GM18858 (cell line): ENCODE data around the gene TBC1D8.

Experiments used
- ATAC-seq: cut with Tn5 transposase; IDR thresholded peaks from one replicate; pipeline ENCODE4 v1.9.1; 2021; ENCODE audit not compliant: unreplicated experiment

The TBC1D8 gene

DNA sequence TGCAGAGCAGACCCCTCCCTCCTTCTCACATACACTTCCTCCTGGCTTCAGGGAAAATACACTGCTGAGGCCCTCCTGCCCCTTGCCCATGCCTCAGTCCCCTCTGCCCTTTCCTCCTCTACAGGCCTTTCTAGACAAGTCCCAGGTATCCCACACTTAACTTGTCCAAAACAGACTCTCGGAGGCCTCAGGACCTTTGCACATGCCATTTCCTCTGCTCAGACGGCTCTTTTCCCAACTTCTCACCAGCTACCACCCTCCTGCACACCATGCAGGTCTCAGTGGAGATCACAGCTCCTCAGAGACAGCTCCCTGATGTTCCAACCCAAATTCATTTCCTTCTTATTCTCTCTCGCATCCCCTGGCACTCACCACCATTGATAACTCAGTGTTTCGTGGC is 11.7 kb downstream of the TBC1D8 start:
- no peak for ATAC-seq

DNA sequence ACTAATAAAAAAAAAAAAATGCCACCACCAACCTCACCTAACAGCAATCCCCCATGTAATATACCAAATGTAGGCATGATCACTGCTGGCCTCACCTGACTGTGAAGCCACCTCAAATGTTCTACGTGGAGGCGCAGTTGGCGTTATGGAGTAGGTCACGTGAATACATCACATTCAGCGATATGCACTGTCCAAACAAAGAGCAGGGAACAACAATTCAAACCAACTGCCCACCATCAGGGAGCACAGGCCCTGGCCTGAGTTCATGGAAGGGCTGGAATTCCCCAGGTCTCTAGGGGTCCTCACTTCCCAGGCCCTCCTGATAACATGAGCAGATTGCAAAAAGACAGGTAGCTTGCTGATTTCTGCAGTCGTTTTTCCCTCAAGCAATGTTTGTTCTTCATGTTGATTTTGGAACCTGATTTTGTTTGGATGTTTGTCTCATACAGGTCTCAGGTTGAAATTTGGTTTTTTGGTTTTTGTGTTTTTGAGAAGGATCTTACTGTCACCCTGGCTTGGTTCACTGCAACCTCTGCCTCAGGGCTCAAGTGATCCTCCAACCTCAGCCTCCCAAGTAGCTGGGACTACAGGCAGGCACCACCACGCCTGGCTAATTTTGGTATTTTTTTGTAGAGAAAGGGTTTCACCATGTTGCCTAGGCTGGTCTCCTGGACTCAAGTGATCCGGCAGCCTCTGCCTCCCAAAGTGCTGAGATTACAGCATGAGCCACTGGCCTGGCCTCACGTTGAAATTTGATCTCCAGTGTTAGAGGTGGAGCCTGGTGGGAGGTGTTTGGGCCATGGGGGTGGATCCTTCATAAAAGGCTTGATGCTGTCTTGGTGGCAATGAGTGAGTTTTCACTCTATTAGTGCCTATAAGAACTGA is 15.5 kb downstream of the TBC1D8 start:
- ATAC-seq: no peak

GRCh38 chr2:101133492-101134100 is 17.6 kb downstream of the TBC1D8 start:
- ATAC-seq: no peak

GRCh38 chr2:101132202-101132601 is 19.0 kb downstream of the TBC1D8 start:
- ATAC-seq: no peak

DNA sequence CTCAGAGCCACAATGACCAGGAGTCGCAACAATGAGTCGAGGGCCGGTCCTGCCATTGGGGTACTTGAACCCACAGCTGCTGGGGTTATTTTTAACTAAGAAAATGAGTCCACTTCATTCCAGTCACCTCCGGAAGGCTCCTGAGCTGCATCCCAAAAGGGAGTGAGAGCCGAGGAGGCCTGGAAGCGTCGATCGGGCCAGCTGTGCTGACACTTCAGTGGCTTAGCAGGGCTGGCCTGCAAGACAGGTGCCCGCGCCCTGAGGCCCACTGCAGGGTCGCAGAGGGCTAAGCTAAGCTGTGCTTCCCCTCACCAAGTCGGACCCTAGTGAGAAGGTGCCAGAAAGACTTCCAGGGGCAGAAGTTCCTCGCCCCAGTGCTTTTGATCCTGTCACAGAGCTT is 21.1 kb downstream of the TBC1D8 start:
- ATAC-seq: no peak

DNA sequence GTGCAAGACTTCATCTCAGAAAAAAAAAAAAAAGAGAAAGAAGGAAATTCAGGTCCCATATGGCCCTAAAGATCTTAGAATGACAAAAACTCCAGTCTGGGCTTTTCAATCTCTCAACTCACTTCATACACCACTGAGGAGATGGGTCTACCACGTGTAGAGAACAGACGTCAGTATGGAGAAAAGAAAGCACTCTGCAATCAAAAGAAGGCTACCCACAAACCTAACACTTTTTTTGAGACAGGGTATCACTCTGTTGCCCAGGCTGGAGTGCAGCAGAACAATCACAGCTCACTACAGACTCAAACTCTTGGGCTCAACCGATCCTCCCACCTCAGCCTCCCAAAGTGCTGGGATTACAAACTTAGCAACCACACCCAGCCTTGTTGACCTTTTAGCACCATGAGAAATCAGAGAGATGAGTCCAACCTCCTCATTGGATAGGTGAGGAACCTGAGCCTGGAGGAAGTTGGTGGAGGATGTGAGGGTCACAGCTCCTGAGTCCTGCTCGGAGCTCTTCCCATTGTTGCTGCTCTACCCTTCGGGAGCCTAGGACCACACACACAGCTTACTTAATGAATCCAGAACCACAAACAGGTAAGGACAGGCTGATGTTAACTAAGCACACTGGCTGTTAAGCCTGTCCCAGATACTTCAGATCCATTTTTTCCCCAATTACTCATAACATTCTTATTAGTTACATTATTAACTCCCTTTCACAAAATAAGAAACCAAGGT is 23.7 kb downstream of the TBC1D8 start:
- no peak for ATAC-seq

GRCh38 chr2:101125808-101126207 is 25.4 kb downstream of the TBC1D8 start:
- ATAC-seq: no peak

DNA sequence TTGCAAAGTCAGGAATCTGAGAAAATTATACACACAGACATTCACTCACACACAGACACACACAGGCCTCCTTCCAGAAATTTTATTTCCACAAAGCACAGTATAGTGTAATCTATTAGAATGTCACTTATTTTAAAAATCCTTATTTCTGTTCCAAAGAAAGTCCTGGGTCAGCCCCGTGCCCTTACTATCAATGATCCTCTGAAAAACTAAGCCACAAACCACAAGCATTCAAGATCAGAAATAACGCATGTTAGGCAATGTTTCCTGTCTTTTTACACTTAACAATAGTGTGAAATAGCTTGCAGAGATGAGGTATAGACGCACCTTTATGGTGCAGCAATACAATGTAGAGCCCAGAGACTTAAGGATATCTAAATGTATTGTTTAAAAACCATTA is 25.8 kb downstream of the TBC1D8 start:
- no peak for ATAC-seq

DNA sequence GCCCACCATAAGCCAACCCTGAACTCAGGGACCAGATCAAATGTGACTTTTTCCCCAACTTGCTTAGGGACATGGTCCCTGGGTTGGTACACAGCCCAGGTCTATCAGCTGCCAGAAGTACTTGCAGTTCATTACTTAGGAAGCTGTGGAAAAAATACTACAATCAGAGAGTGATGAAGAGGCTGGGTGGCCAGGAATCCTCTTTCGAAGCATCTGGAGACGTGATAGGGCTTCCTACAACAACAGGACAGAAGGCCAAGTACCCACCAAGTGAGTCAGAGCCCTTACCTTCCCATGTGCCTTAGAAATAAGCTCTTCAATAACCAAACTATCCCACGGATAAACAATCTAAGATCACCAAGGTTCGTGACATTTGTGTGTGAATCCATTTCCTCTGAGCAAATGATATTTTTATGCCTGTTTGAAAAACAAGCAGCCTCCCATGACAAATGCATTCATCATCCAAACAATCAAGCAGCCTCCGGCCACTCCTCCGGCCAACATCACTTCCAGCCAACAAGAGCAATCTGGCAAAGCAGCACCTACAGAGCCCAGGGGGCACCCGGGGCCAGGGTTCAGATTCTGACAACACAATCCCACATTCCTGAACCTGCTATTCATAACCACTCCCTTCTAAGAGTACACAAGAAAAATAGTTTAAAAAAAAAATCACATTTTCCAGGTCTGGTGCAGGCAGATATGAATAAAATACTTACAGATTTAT is 26.4 kb downstream of the TBC1D8 start:
- no peak for ATAC-seq

GRCh38 chr2:101123795-101124471 is 27.2 kb downstream of the TBC1D8 start:
- ATAC-seq: no peak

DNA sequence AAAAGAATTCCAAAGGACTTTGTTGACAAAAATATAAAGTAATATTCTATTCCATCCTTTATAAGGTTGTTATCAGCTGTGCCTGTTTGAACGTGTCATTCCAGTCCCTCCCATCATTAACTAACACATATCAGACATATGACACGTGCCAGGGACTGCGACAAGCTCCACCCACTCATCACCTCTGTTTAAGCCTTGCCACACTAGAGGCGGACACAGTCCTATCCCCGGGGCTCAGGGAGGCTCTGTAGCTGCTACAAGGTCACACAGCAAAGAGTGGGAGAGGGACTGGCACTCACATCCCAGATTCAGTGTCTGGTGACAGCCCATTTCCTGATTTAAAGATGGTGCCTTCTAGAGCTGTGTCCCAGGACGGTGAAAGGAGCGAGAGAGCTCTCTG is 30.0 kb downstream of the TBC1D8 start:
- no peak for ATAC-seq

DNA sequence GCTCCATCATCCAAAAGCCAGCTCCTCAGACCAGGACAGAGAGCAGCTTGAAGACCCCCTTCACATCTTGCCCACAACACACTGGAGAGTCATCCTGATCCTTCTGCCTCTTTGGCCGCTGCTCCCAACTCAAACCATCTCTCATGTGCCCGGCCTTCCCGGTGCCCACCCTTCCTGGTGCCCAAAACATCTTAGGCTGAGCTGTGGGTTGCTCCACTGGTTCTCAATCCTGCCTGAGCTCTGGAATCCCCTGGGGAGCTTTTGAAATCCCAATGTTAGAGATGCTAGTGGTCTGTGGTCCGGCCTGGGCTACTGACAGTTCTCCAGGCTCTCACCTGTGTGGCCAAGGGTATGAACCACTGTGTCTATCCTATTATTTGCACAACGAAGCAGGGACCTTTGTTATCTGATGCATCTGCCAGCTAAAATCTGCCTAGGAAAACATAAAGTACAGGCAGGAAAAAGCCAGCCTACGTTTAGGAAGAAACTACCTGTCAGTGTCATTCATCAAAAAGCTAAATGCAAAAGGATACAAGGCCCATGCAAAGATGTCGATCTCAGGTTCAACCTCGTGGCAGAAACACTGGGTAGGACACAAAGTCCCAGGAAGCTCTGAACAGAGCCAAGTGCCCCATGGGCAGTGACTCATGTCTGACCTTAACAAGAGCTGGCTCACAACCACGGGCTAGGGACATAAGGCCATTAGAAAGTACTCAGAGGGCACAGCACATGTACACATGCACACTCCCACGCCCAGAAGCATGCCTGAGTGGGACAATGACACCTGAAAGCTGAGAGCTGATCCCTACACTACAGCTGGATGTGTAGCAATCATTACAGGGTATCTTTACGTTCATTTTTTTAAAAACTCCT is 30.8 kb downstream of the TBC1D8 start:
- ATAC-seq: no peak

DNA sequence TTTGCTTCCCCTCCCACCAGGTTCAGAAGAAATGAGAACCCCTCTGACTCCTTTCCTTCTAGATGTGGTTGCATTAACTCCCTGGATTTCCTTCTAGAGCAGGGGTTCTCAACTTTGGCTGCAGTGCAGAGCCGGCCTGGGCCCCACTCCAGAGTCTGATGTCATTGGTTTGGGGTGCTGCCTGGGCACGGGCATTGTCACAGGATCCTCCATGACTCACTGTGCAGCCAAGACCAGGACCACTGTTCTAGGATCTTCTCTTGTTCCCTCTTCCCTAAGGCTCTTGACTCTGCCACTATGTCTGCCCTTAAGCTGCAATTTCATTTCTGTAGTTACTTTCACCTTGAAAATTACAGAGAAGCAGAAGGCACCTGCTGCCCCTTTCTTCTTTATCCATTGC is 31.8 kb downstream of the TBC1D8 start:
- no peak for ATAC-seq

DNA sequence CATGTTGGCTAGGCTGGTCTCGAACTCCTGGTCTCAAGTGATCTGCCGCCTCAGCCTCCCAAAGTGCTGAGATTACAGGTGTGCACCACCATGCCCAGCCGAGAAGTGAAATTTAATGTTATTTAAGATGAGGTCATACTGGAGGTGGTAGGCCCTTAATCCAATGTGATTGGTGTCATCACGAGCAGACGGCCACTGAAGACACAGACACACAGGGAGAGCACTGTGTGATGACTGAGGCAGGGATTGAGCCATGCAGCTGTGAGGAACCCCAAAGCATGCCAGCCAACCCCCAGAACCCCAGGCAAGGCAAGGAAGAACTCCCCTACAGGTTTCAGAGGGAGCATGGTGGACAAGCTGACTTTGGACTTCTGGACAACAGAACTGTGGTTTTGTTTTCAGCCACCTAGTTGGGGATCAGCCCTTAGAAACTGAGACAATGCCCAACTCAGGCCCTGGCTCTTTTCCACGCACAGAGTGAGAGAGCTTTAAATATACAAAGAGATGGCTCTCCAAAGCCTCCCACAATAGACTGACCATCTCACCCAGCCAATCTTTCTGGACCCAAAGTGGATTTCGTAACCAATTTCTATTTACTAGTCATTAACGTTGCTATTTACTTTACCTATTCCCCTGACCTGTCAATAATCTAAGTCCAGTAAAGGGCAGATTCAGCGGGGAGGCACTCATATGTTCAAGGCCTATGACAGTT is 34.2 kb downstream of the TBC1D8 start:
- no peak for ATAC-seq

DNA sequence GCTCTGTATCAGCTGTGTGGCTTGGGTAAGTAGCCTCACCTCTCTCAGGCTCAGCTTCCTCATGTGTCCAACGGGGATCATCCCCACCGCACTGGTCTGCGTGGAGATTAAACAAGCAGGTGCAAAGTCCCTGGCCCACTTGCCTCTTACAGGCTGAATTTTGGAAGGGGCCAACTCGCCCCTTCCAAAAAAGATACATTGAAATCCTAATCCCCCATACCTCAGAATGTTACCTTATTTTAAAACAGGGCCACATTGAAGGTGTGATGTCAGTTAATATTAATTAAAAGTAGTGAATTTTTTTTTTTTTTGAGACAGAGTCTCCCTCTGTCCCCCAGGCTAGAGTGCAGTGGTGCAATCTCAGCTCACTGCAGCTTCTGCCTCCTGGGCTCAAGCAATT is 34.8 kb downstream of the TBC1D8 start:
- ATAC-seq: no peak

DNA sequence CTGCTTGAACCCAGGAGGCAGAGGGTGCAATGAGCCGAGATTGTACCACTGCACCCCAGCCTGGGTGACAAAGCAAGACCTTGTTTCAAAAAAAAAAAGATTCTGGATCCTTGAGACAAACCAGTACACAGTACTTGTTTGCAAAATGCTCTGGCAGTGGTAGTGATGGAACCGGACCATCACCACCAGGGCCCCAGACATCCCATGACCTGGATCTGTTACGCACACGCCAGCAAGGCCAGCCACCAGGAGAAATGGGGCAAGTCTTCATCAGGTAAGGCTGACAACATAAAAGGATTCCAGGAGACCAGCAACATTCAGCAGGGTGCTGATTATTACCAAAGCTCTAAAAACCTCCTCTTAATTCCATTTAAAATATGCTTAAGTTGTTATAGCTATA is 35.5 kb downstream of the TBC1D8 start:
- no peak for ATAC-seq

- ATAC-seq: no peak
Observed at GRCh38 chr2:101114815-101115214, 36.4 kb downstream of the TBC1D8 start.

DNA sequence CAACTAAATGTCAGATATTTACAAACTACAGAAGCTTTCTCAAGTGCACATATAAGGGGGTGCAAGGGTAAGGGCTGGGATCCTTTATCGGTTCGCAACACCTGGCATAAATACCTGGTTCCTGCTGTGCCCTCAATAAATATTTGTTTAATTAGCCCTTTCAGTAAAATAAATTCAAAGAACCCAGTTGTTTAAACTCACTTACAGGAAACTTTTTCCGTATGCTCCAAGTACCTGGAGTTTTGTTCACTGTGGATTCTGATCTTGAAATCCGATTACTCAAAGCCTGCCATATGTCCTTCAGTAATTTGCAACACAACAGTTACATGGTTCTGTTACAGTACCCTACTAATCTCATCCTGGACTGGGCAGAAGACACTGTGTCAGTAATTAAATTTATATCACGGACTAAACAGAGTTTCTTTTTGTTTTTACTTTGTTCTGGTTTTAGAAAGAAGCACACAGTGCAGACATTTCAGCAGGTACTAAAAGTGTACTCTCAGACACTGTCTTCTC is 36.9 kb downstream of the TBC1D8 start:
- no peak for ATAC-seq
